WERI-Rb-1 (cell line): ENCODE measurements around the gene SLC22A3.
"Not testable (repeated sequence)": the region's sequence is repeated elsewhere in the genome, so short reads cannot be mapped to it uniquely, and the experiment has no call there.

Source experiments
- DNase-seq: peaks from one replicate; pipeline ENCODE4 v3.0.0-alpha.2; 2020
- H3K27ac ChIP-seq: fragments of 250-450 bp; sonication (Bioruptor Pico); 2 replicates; pipeline ENCODE4 v1.5.1; 2020; ENCODE audit warnings: mild to moderate bottlenecking, moderate library complexity
- H3K27me3 ChIP-seq: fragments of 250-450 bp; sonication (Bioruptor Pico); 2 replicates; pipeline ENCODE4 v1.5.1; 2021; ENCODE audit warnings: mild to moderate bottlenecking, low read depth, moderate library complexity; ENCODE audit not compliant: insufficient read depth, severe bottlenecking
- H3K36me3 ChIP-seq: fragments of 250-450 bp; sonication (Bioruptor Pico); 2 replicates; pipeline ENCODE4 v1.5.1; 2020; ENCODE audit warnings: mild to moderate bottlenecking, moderate library complexity
- H3K4me3 ChIP-seq: 2 replicates; pipeline ENCODE4 v1.5.1; 2011; ENCODE audit warnings: low read depth, mild to moderate bottlenecking, control low read depth, low read length
- H3K9me3 ChIP-seq: fragments of 250-450 bp; sonication (Bioruptor Pico); 2 replicates; pipeline ENCODE4 v1.5.1; 2021; ENCODE audit warnings: mild to moderate bottlenecking, moderate library complexity; ENCODE audit not compliant: severe bottlenecking
- CTCF ChIP-seq: IDR thresholded peaks from 2 replicates; pipeline ENCODE4 v1.5.1; 2011; ENCODE audit warnings: low read depth, mild to moderate bottlenecking, control low read depth, inconsistent platforms, low read length

The SLC22A3 gene

GRCh38 chr6:160461641-160462040 is 113.5 kb downstream of the SLC22A3 start:
- Histone ChIP-seq H3K27me3 (peaks cover 45% of the 10 kb centered on the region), H3K27ac (no peak overlapping the region), H3K36me3 (no peaks in the 10 kb centered on the region), H3K4me3 (no peak overlapping the region), H3K9me3 (no peaks in the 10 kb centered on the region)
- no peak for DNase-seq
- TF ChIP-seq CTCF = no peak

GRCh38 chr6:160462116-160462515 is 113.9 kb downstream of the SLC22A3 start:
- TF ChIP-seq CTCF = no peak
- H3K27me3 ChIP-seq = peaks cover 45% of the 10 kb centered on the region
- H3K9me3 ChIP-seq = no peaks in the 10 kb centered on the region
- H3K27ac ChIP-seq = no peak overlapping the region
- no peaks in the 10 kb centered on the region for H3K36me3 ChIP-seq
- no peak overlapping the region for H3K4me3 ChIP-seq
- DNase-seq = no peak

GRCh38 chr6:160462551-160463109 is 114.5 kb downstream of the SLC22A3 start:
- Histone ChIP-seq H3K9me3 (no peaks in the 10 kb centered on the region), H3K36me3 (no peaks in the 10 kb centered on the region), H3K4me3 (no peak overlapping the region), H3K27ac (no peak overlapping the region), H3K27me3 (peaks cover 45% of the 10 kb centered on the region)
- TF ChIP-seq CTCF = no peak
- DNase-seq = no peak

GRCh38 chr6:160464744-160465143 is 116.6 kb downstream of the SLC22A3 start:
- TF ChIP-seq CTCF = no peak
- no peaks in the 10 kb centered on the region for H3K36me3 ChIP-seq
- no peak for DNase-seq
- peaks cover 30% of the 10 kb centered on the region for H3K27me3 ChIP-seq
- no peak overlapping the region for H3K4me3 ChIP-seq
- H3K27ac ChIP-seq = no peak overlapping the region
- H3K9me3 ChIP-seq = no peaks in the 10 kb centered on the region

- H3K9me3 ChIP-seq, H3K4me3 ChIP-seq, H3K27ac ChIP-seq, DNase-seq, H3K36me3 ChIP-seq: not testable (repeated sequence)
- peaks cover 17% of the 10 kb centered on the region for H3K27me3 ChIP-seq
Measured at GRCh38 chr6:160467261-160467871, 119.2 kb downstream of the SLC22A3 start.

GRCh38 chr6:160469153-160469552 is 121.0 kb downstream of the SLC22A3 start:
- Histone ChIP-seq H3K9me3 (no peaks in the 10 kb centered on the region), H3K27ac (no peak overlapping the region), H3K27me3 (peaks cover 13% of the 10 kb centered on the region), H3K36me3 (no peaks in the 10 kb centered on the region), H3K4me3 (no peak overlapping the region)
- DNase-seq = no peak
- TF ChIP-seq CTCF = no peak

GRCh38 chr6:160476056-160476455 is 127.9 kb downstream of the SLC22A3 start:
- H3K27ac ChIP-seq, H3K9me3 ChIP-seq, H3K4me3 ChIP-seq, H3K36me3 ChIP-seq, DNase-seq: not testable (repeated sequence)
- peaks cover 14% of the 10 kb centered on the region for H3K27me3 ChIP-seq

- H3K27me3 ChIP-seq = peaks cover 25% of the 10 kb centered on the region
- not testable (repeated sequence) for H3K4me3 ChIP-seq
Measured at GRCh38 chr6:160477072-160477471, 128.9 kb downstream of the SLC22A3 start.

More at GRCh38 chr6:160477072-160477471, 128.9 kb downstream of the SLC22A3 start:
- not testable (repeated sequence) for H3K36me3 ChIP-seq, H3K9me3 ChIP-seq, DNase-seq, H3K27ac ChIP-seq
